Measurements from ENCODE around the gene HSPB6. TPM values are rescaled to one million over a fixed set of nuclear protein-coding genes. Genes with fewer than 3 reads are reported as not detected.

HSPB6 gene
- total and polyA plus RNA-seq, 2 donors from 2014 or later: 53.1 to 64.3 TPM

GRCh38 chr19:35744430-35745327, 12.2 kb downstream of the HSPB6 start:
- TF ChIP-seq CTCF (IDR thresholded peaks at IDR 0.05; ENCODE audit: borderline replicate concordance, extremely low read depth, insufficient read depth): no peak
- intact Hi-C loops (cut with DNase I): no loop called here
- H3K27ac ChIP-seq (ENCODE audit: low read depth in 2 of 2, low read length in 2 of 2): peak overlapping the region; percentile 99 to 100
- H3K27me3 ChIP-seq (ENCODE audit: control insufficient read depth, insufficient read depth, low read length): no peaks in the 10 kb centered on the region
- no peaks in the 10 kb centered on the region for H3K36me3 ChIP-seq (ENCODE audit: control insufficient read depth in 2 of 3, insufficient read depth in 3 of 3, low read length in 3 of 3)
- peak overlapping the region; percentile 79 to 99 (median 94) for H3K4me3 ChIP-seq (ENCODE audit: low read length in 3 of 3)
- H3K9ac ChIP-seq (ENCODE audit: low read length in 3 of 3): peak overlapping the region in 2 of 3 donors; percentile 61 to 90
- no peak for FAIRE-seq
- H3K4me1 ChIP-seq (ENCODE audit: control insufficient read depth in 2 of 3, insufficient read depth in 2 of 3, low read depth in 1 of 3, low read length in 3 of 3): peaks cover 2 to 24% (median 9%) of the 10 kb centered on the region in 3 donors
- DNase-seq: peak; percentile 97 to 99 (median 98)
- no peaks in the 10 kb centered on the region for H3K9me3 ChIP-seq (ENCODE audit: control insufficient read depth in 2 of 3, insufficient read depth in 1 of 3, low read length in 3 of 3)

- Histone ChIP-seq H3K36me3 (ENCODE audit: control insufficient read depth in 2 of 3, insufficient read depth in 3 of 3, low read length in 3 of 3) (no peaks in the 10 kb centered on the region), H3K27me3 (ENCODE audit: control insufficient read depth, insufficient read depth, low read length) (no peaks in the 10 kb centered on the region), H3K4me1 (ENCODE audit: control insufficient read depth in 2 of 3, insufficient read depth in 2 of 3, low read depth in 1 of 3, low read length in 3 of 3) (peaks cover 2 to 21% (median 4%) of the 10 kb centered on the region in 3 donors), H3K4me3 (ENCODE audit: low read length in 3 of 3) (peak overlapping the region in 2 of 3 donors; percentile 94 to 99), H3K9me3 (ENCODE audit: control insufficient read depth in 2 of 3, insufficient read depth in 1 of 3, low read length in 3 of 3) (no peaks in the 10 kb centered on the region), H3K27ac (ENCODE audit: low read depth in 2 of 2, low read length in 2 of 2) (no peak overlapping the region), H3K9ac (ENCODE audit: low read length in 3 of 3) (no peak overlapping the region)
- intact Hi-C loops (cut with DNase I): no loop called here
- FAIRE-seq (no peak), DNase-seq (peak in 2 of 5 donors; percentile 62 to 77)
- no peak for TF ChIP-seq CTCF (IDR thresholded peaks at IDR 0.05; ENCODE audit: borderline replicate concordance, extremely low read depth, insufficient read depth)
Measured at GRCh38 chr19:35743640-35744429, 13.0 kb downstream of the HSPB6 start.

GRCh38 chr19:35742121-35742724, 14.6 kb downstream of the HSPB6 start, which contains the start of gene IGFLR1:
IGFLR1 (minus strand) TSS chr19:35742452; CDS start chr19:35741180, 1,272 bp downstream.
- Histone ChIP-seq H3K4me3 (ENCODE audit: low read length in 3 of 3) (no peak within 1 kb of the TSS), H3K9me3 (ENCODE audit: control insufficient read depth in 2 of 3, insufficient read depth in 1 of 3, low read length in 3 of 3) (no peaks in the 10 kb centered on the region), H3K4me1 (ENCODE audit: control insufficient read depth in 2 of 3, insufficient read depth in 2 of 3, low read depth in 1 of 3, low read length in 3 of 3) (peaks cover 0 to 18% (median 4%) of the 10 kb centered on the region in 3 donors), H3K36me3 (ENCODE audit: control insufficient read depth in 2 of 3, insufficient read depth in 3 of 3, low read length in 3 of 3) (peaks cover 2 to 10% (median 8%) of the 10 kb centered on the region in 3 donors), H3K27me3 (ENCODE audit: control insufficient read depth, insufficient read depth, low read length) (no peaks in the 10 kb centered on the region), H3K9ac (ENCODE audit: low read length in 3 of 3) (no peak within 1 kb of the TSS), H3K27ac (ENCODE audit: low read depth in 2 of 2, low read length in 2 of 2) (peak within 1 kb of the TSS in 1 of 2 donors; percentile 33)
- no peak for FAIRE-seq
- intact Hi-C loops (cut with DNase I): no loop called here
- no peak for TF ChIP-seq CTCF (IDR thresholded peaks at IDR 0.05; ENCODE audit: borderline replicate concordance, extremely low read depth, insufficient read depth)
- DNase-seq: peak in 1 of 5 donors; percentile 48

Measured in kidney (tissue), 14 donors.